Aorta (tissue), 5 donors: ENCODE results near the gene ASIC1. TPM values are rescaled to one million over a fixed set of nuclear protein-coding genes. Genes with fewer than 3 reads are reported as not detected.

Source experiments
- ATAC-seq: fragments of 200-7000 bp; cut with Tn5 transposase; one replicate; pipeline ENCODE4 v1.9.1; 2022; ENCODE audit warnings: moderate library complexity; ENCODE audit not compliant: low FRiP score
- DNase-seq, 2 donors: peaks; one replicate each; pipeline ENCODE4 v3.0.0-alpha.2; 2020
- H3K27ac ChIP-seq, 2 donors: one replicate each; pipeline ENCODE4 v1.5.1; 2013; ENCODE audit warnings: low read length in 2 of 2, mild to moderate bottlenecking in 2 of 2, moderate library complexity in 2 of 2, control low read depth in 1 of 2, inconsistent platforms in 1 of 2, low read depth in 1 of 2
- H3K27me3 ChIP-seq, 2 donors: one replicate each; pipeline ENCODE4 v1.6.1; 2013; ENCODE audit warnings: control low read depth in 1 of 2, low read length in 1 of 2, mild to moderate bottlenecking in 1 of 2, moderate library complexity in 1 of 2; ENCODE audit not compliant: insufficient read depth in 2 of 2, control insufficient read depth in 1 of 2
- H3K36me3 ChIP-seq, 2 donors: one replicate each; pipeline ENCODE4 v1.6.1; 2013; ENCODE audit warnings: control low read depth in 1 of 2, low read length in 1 of 2, mild to moderate bottlenecking in 1 of 2; ENCODE audit not compliant: insufficient read depth in 2 of 2, control insufficient read depth in 1 of 2
- H3K4me1 ChIP-seq, 2 donors: one replicate each; pipeline ENCODE4 v1.6.1; 2013; ENCODE audit warnings: low read length in 2 of 2, control low read depth in 1 of 2, mild to moderate bottlenecking in 1 of 2, moderate library complexity in 1 of 2; ENCODE audit not compliant: insufficient read depth in 2 of 2, control insufficient read depth in 1 of 2
- H3K4me3 ChIP-seq, 2 donors: one replicate each; pipeline ENCODE4 v1.5.1; 2013; ENCODE audit warnings: low read length in 2 of 2, control low read depth in 1 of 2, mild to moderate bottlenecking in 1 of 2
- H3K9me3 ChIP-seq: one replicate; pipeline ENCODE4 v1.6.1; 2013; ENCODE audit warnings: mild to moderate bottlenecking, low read length; ENCODE audit not compliant: control insufficient read depth
- WGBS, 2 donors: extraction: QIAGEN DNeasy Blood & Tissue Kit; methylation state at CpG; one replicate each; pipeline ENCODE4 v1.1.7; 2013; 5-methylcytosine and 5-hydroxymethylcytosine counted together
- intact Hi-C, 2 donors: fragments of 100-400 bp; cut with DNase I; formaldehyde crosslinking; loops; one replicate each; pipeline versions ENCODE4 v1.14.2 to v1.15.0; 2022
- polyA plus RNA-seq, 2 donors: library from polyadenylated mRNA; stranded (reverse); fragments of 200-250 nt; gene quantifications; one replicate each; pipeline ENCODE4 v1.2.3, GENCODE V29; 2013
- total RNA-seq, 2 donors: library from RNA; stranded (reverse); fragmentation: NEBNext Ultra II Directional; extraction: Animal tissue kit (Norgen Biotek cat#: 25700); gene quantifications; one replicate each; pipeline ENCODE4 v1.2.1, GENCODE V29; 2021
- donor health status: healthy with polysubstance abuse.
- donor health status: Bipolar disorder and iron deficiency.
- donor health status: DM: no; HTN: no; CAD: no.
- donor health status: DM: no; HTN: no; CAD: no.
- donor health status: DM: yes; HTN: yes; CAD: no.

Gene ASIC1
- total and polyA plus RNA-seq, 4 donors, result 0.39 to 5.8 (median 1.2) TPM; not detected in 1

- intact Hi-C loops, result loop anchor here in 1 of 2 donors (2.0 kb wide), 1 partner anchor 21 kb away; no protein-coding TSS in a partner anchor
- DNase-seq, result peak; percentile 78 to 83
- Histone ChIP-seq H3K27ac (peak overlapping the region; percentile 62 to 90), H3K27me3 (no peaks in the 10 kb centered on the region), H3K4me3 (no peak overlapping the region), H3K4me1 (peaks cover 0 to 2% of the 10 kb centered on the region in 2 donors), H3K9me3 (no peaks in the 10 kb centered on the region), H3K36me3 (no peaks in the 10 kb centered on the region)
- no peak for ATAC-seq
- 2 to 6% methylated on average over 8 of the region's 8 CpGs for WGBS, 2 donors
Observed at GRCh38 chr12:50110127-50110761, 52.8 kb downstream of the ASIC1 start.

- intact Hi-C loops, result loop anchor here (1.0 to 2.0 kb wide), 2 partner anchors 22 to 56 kb away; partner anchors contain the start of gene CERS5 (in 1 of the 2)
- no peaks in the 10 kb centered on the region for H3K9me3 ChIP-seq
- H3K4me3 ChIP-seq, result no peak overlapping the region
- WGBS, 2 donors, result 5 to 6% methylated on average over 7 of the region's 7 CpGs
- DNase-seq (peak; percentile 84 to 86), ATAC-seq (peak; percentile 8)
- peaks cover 0 to 2% of the 10 kb centered on the region in 2 donors for H3K4me1 ChIP-seq
- H3K27me3 ChIP-seq, result no peaks in the 10 kb centered on the region
- H3K27ac ChIP-seq, result peak overlapping the region; percentile 62 to 90
- no peaks in the 10 kb centered on the region for H3K36me3 ChIP-seq
Observed at GRCh38 chr12:50110762-50111351, 53.5 kb downstream of the ASIC1 start.

GRCh38 chr12:50111395-50111692 is 53.9 kb downstream of the ASIC1 start:
- Histone ChIP-seq H3K4me1 (peaks cover 0 to 2% of the 10 kb centered on the region in 2 donors), H3K27ac (peak overlapping the region; percentile 62 to 90), H3K36me3 (no peaks in the 10 kb centered on the region), H3K4me3 (no peak overlapping the region), H3K9me3 (no peaks in the 10 kb centered on the region), H3K27me3 (no peaks in the 10 kb centered on the region)
- peak; percentile 3 for ATAC-seq
- 4 to 7% methylated on average over 19 of the region's 19 CpGs for WGBS, 2 donors
- no peak for DNase-seq
- intact Hi-C loops, result loop anchor here (1.0 to 2.0 kb wide), 2 partner anchors 23 to 56 kb away; partner anchors contain the start of gene CERS5 (in 1 of the 2)

- peak; percentile 96 for ATAC-seq
- Histone ChIP-seq H3K27me3 (no peaks in the 10 kb centered on the region), H3K36me3 (no peaks in the 10 kb centered on the region), H3K9me3 (no peaks in the 10 kb centered on the region), H3K27ac (peak within 1 kb of the TSS; percentile 87 to 94), H3K4me1 (peaks cover 0 to 2% of the 10 kb centered on the region in 2 donors), H3K4me3 (peak within 1 kb of the TSS; percentile 45 to 68)
- DNase-seq, result peak; percentile 99
- intact Hi-C loops, result loop anchor here (1.0 to 2.0 kb wide), 3 partner anchors 23 to 55 kb away; partner anchors contain the start of gene CERS5 (in 1 of the 2)
- 0% methylated on average over 59 of the region's 59 CpGs for WGBS, 2 donors
Observed at GRCh38 chr12:50111693-50112455, 54.5 kb downstream of the ASIC1 start, which contains the start of gene COX14. Gene COX14, plus strand, starts transcription at chr12:50112236. Its CDS starts 7,808 bp downstream, at chr12:50120044.

- H3K27me3 ChIP-seq, result no peaks in the 10 kb centered on the region
- 16 to 23% methylated on average over 26 of the region's 26 CpGs for WGBS, 2 donors
- peak overlapping the region; percentile 45 to 68 for H3K4me3 ChIP-seq
- H3K9me3 ChIP-seq, result no peaks in the 10 kb centered on the region
- ATAC-seq (peak; percentile 1), DNase-seq (no peak)
- H3K4me1 ChIP-seq, result peaks cover 2% of the 10 kb centered on the region in 2 donors
- H3K36me3 ChIP-seq, result no peaks in the 10 kb centered on the region
- intact Hi-C loops, result loop anchor here in 1 of 2 donors (1.0 kb wide), 1 partner anchor 54 kb away; no protein-coding TSS in a partner anchor
- peak overlapping the region; percentile 87 to 94 for H3K27ac ChIP-seq
Observed at GRCh38 chr12:50112456-50113218, 55.2 kb downstream of the ASIC1 start.

- Histone ChIP-seq H3K27me3 (no peaks in the 10 kb centered on the region), H3K9me3 (no peaks in the 10 kb centered on the region), H3K4me1 (peaks cover 2 to 4% of the 10 kb centered on the region in 2 donors), H3K27ac (peak overlapping the region in 1 of 2 donors; percentile 26), H3K36me3 (peaks cover 0 to 4% of the 10 kb centered on the region in 2 donors), H3K4me3 (no peak overlapping the region)
- DNase-seq (no peak), ATAC-seq (peak; percentile 76)
- WGBS, 2 donors, result 40 to 43% methylated on average over 6 of the region's 6 CpGs
- intact Hi-C loops, result no loop called here
Observed at GRCh38 chr12:50117057-50117622, 59.7 kb downstream of the ASIC1 start.

- H3K27ac ChIP-seq, result no peak overlapping the region
- WGBS, 2 donors, result 96 to 99% methylated on average over 2 of the region's 2 CpGs
- H3K4me3 ChIP-seq, result no peak overlapping the region
- ATAC-seq (no peak), DNase-seq (no peak)
- H3K9me3 ChIP-seq, result no peaks in the 10 kb centered on the region
- intact Hi-C loops, result no loop called here
- peaks cover 4% of the 10 kb centered on the region in 2 donors for H3K36me3 ChIP-seq
- H3K4me1 ChIP-seq, result peaks cover 0 to 4% of the 10 kb centered on the region in 2 donors
- no peaks in the 10 kb centered on the region for H3K27me3 ChIP-seq
Observed at GRCh38 chr12:50119387-50119786, 62.0 kb downstream of the ASIC1 start.

- intact Hi-C loops, result no loop called here
- peaks cover 4% of the 10 kb centered on the region in 2 donors for H3K36me3 ChIP-seq
- peaks cover 3 to 4% of the 10 kb centered on the region in 2 donors for H3K4me1 ChIP-seq
- 88 to 89% methylated on average over 3 of the region's 3 CpGs for WGBS, 2 donors
- H3K4me3 ChIP-seq, result no peak overlapping the region
- no peaks in the 10 kb centered on the region for H3K27me3 ChIP-seq
- ATAC-seq (no peak), DNase-seq (no peak)
- H3K9me3 ChIP-seq, result no peaks in the 10 kb centered on the region
- H3K27ac ChIP-seq, result no peak overlapping the region
Observed at GRCh38 chr12:50120521-50120920, 63.1 kb downstream of the ASIC1 start.
